GM19025 (cell line): ENCODE results near the gene CBX6.

Experiments
- ATAC-seq: cut with Tn5 transposase; IDR thresholded peaks from one replicate; pipeline ENCODE4 v1.9.1; 2021; ENCODE audit warnings: mild to moderate bottlenecking, low read depth, moderate library complexity; ENCODE audit not compliant: unreplicated experiment

Gene CBX6

DNA sequence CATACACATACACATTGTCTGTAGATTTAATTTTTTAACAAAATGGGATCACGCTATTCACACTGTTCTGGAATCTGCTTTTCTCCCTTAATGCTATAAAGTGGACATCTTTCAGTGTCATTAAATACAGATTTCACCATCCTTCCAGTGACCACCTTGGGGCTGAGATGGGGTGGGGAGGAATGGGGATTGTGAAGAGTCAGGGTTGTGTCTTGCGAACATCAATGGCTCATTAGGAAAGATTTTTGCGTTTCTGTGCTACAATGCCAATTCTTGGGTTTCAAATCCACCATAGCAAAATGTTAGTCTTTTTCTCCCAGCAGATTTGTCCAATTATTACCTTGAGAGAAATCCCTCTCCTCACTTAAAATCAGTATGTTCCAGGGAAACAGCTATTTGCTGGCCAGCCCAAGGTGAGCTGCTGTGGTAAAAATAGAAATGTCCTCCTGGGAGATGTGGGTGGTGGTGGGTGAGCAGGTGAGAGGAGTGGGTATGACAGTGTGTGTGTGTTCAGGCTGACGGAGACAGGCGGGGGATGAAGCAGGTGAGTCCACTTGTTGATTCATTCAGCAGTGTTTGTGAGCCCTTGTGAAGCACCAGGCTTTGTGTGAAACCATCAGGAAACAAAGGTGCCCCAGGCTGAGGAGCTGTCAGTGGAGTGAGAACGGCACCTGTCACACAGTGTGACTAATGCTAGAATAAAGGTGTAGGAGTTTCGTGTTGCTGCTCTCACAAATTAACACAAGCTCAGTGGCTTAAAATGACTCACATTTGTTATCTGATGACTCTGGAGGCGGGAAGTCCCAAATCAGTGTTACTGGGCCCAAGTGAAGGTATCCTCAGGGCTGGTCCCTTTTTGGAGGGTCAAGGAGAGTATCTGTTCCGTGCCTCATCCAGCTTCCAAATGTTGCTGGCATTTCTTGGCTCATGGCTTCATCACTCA is 1.7 kb upstream of the CBX6 start:
- no peak for ATAC-seq

DNA sequence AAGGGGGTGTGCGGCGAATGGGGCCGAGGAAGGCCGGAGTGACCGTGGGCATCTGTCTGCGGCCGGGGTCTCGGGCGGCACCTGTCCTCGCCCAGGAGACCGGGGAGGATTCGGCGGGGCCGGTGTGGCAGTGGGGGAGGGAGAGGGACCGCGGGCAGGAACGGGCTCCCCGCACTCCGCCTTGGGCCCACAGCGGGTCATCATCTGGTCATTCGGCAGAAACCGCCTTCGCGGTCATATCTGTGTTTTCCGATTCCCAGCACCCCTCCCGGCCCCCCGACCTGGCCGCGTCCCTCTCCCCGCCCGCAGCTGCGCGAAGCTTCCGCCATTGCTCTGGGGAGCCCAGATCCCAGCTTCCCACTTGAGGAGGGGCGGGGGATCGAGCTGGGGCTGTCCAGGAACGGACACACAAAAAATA is 824 bp upstream of the CBX6 start:
- no peak for ATAC-seq

GRCh38 chr22:38871360-38872171 is 450 bp downstream of the CBX6 start:
- ATAC-seq: no peak

DNA sequence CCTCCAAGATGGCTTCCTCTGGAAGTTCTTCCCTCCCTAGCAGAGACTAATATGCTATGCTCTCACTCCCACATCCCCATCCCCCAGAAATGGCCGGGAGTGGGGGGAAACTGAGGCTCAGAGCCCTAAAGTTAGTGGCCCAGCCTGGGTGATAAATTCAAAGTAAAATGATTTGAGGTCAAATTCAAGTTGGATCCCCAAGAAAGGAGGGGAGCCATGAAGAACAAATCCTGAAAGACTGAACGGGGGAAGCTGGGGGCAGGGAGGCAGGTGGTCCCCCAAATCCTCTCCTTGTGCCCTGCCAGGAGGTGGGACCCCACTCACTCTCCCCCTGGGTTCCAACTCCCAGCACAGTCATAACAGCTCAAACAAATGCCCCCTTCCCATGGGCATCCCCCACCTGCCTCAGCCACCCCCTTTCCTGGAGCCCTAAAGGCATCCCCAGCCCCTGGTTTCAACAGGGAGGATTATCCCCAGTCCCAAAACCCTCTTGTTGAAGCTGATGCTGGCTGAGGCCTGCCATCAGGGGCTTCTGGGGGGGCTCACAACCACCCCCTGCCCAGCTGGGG is 1.1 kb downstream of the CBX6 start:
- no peak for ATAC-seq

GRCh38 chr22:38870312-38870741 is 1.7 kb downstream of the CBX6 start:
- no peak for ATAC-seq

GRCh38 chr22:38869663-38870062 is 2.4 kb downstream of the CBX6 start:
- no peak for ATAC-seq

- ATAC-seq: no peak
Observed at GRCh38 chr22:38868886-38869381, 3.1 kb downstream of the CBX6 start.

DNA sequence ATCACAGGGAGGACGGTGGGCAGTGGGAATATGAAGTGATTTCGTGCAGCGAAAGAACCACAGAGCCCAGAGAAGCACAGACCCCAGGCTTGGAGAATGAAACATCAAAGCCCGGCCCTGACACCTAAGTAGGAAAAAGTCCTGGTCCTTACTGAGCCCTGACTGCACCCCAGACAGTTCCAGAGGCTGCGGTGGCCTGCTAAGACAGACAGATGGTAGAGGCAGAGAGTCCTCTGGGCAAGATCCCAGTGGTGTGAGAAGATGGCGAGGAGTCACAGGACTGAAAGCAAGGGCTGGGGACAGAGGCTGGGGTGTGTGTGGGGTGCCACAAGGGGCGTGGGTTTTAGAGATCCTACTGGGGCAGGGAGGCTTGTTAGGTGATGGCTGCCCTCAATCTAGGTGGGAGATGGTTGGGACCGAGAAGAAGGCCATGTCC is 3.7 kb downstream of the CBX6 start:
- ATAC-seq: no peak

DNA sequence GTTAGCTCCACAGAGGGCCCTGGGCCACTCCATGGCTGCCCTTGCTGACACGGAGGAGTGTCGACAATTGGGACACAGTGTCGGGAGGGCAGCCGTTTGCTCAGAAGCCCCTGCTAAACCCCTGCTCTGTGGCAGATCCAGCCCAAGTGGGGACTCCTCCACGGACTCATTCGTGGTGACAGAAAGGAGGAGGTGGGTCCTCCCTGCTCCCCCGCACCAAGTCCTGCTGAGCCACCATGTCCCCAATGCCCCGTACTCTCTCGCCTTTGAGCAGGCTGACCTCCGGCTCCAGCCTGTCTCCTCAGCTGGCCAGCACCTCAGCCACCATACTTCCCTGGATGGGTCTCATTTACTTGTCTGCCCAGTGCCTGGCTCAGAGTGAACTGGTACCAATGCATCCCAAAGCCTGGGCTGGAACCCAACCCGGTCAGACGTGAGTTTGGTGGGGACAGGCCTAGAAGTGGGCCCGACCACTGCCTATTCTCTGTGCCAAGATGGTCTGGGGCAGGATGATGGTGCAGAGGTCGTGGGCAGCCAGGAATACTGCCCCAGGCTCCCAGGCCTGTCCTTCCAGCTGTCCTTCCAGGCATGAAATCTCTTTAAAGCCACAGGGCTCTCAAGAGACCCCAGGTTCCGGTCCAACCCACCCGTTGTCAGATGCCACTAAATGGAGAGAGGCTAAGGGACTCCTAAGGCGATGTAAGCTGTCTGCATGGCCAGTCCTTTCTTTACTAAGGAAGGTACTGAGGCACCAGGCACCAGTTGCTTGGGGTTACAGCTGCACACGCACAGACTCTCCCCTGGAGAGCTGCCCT is 4.3 kb downstream of the CBX6 start:
- ATAC-seq: no peak

GRCh38 chr22:38867124-38867455 is 4.9 kb downstream of the CBX6 start:
- no peak for ATAC-seq

- ATAC-seq: no peak
Observed at GRCh38 chr22:38866399-38867123, 5.5 kb downstream of the CBX6 start.

DNA sequence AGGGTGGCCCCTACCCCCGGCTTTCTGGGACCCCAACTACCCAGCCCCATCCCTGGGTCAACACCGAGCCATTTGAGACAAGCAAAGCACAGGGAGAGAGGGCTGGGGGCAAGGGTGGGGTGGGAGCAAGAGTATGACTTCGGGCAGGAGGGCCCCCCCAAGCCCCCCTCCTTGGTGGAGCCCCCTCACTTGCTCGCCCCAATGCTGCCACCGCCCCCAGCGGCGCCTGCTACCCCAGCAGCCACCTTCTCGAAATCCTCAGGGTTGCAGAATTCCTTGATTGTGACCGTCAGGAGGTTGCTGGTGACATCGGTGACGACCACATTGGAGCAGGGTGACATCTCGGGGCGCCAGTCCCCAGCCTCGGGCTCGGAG is 6.0 kb downstream of the CBX6 start:
- ATAC-seq: no peak

DNA sequence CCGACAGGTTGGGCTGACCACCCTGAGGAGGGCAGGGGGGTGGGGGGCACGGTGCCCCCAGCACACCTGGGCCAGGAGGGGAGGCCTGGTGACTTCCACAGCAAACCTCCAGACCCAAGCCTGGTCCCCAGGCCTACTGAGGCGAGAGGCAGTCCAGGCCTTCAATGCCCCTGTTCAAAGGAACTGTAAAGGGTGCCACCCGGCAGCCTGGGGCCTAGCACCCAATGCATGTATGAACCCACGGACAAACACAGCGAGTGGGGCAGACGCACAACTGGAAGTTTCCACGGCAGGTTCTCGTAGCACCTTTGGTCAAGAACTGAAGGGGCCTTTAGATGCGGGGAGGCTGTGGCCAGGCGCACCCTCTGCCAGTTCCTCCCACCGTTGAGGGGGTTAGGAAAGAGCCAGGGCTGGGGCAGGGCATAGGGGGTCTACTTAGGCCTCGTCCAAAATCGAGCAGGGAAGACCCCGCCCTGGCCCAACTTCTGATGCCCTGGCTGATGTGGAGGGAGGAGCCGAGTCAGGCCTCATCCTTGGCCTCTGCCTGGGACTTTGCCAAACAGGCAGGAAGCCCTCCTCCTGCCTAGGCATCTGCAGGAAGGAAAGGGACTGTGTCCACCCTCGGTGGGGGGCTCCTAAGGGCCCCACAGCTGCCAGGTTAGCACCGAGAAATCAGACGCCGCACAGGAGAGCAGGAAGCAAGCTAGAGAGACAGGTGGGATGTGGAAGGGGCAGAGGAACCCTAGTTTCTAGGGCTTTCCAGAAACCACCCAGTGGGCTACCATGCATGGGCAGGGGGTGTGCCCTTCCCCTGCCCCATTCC is 6.6 kb downstream of the CBX6 start:
- ATAC-seq: no peak

DNA sequence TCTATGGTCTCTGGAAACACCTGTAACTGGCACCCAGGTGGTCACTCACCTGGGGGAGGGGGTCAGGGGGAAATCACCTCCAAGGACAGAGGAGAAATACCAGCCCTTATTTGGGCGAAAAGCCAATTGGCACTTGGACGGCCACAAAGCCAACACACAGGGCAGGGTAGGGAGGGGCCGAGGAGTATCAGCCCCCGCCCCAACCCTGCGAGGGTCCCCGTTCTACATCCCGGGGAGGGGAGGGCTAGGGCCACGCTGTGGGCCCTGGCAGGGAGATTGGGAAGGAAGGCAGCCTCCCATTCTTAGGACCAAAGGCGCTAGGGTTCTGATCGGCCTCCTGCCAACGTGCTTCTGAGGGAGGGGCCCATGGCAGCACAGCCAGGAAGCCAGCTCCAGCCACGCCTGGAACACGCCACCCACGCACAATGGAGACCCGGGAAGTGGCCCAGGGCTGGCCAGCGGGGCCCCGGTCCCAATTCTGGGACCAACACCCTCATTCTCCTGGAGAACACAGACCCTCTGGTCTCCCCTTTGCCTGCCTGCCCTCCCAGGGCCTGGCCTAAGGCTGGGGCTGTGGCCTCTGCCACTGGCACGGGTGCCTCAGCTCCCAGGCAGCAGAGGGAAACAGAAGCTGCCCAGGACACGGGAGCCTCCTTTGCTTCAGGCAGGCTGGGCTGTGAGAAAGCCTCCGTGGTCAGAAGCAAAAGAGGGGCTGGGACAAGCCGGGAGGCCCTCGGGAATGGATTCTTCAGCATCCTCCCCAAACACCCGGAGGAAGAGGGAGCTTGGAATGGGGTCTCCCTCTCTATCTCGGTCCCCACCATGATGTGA is 7.4 kb downstream of the CBX6 start:
- ATAC-seq: no peak

GRCh38 chr22:38863531-38864131 is 8.4 kb downstream of the CBX6 start:
- no peak for ATAC-seq

DNA sequence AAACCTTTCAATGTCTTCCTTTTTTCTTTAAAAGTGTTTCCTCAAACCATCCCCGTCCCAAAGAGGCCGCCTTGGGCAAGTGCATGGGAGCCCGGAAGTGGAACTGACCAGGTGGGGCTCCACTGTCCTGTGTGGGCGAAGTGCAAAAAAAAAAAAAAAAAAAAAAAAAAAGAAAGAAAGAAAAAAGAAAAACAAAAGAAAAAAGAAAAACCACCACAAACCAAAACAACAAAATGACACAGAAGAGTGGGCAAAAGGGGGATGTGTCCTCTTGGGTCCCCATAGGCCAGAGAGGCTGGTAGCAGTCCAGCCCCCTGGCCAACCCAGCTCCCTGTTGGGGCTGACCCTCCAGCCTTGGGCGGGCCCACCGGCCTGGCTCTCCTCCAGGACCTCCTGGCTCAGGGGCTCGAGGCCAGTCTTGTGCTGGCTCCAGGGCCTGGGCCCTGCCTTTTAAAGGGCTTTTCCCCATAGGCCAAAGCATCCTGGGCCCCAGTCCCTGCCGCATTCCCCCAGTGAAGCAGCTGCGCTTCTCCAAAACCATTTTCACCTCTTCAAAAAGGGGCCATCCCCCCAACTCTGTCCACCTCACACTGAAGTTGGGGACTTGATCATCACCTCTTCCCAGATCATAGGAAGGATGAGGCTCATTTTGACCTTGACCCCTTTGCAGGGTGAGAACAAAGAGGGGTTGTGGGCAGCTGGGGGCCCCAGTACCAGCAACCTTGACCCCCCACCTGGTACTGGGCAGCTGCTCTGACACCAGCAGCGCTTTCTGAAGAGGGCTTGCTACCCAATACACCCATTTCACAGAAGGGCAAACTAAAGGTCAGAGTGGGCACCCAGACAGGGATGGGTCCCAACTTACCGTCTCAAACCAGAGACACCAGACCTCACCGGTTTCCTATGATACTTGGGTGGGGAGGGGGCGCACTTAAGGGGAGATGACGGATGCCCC is 9.4 kb downstream of the CBX6 start:
- ATAC-seq: no peak
